Stomach smooth muscle (tissue), 2 donors: ENCODE results near the gene SMIM21.

ENCODE experiments used
- H3K27ac ChIP-seq: one replicate; pipeline ENCODE4 v1.7.0; 2013; ENCODE audit warnings: mild to moderate bottlenecking, low read length, inconsistent platforms
- H3K27me3 ChIP-seq, 2 donors: one replicate each; pipeline ENCODE4 v1.7.0; 2013; ENCODE audit warnings: low read length in 2 of 2; ENCODE audit not compliant: insufficient read depth in 2 of 2, control insufficient read depth in 1 of 2
- H3K36me3 ChIP-seq, 2 donors: one replicate each; pipeline ENCODE4 v1.7.0; 2013; ENCODE audit warnings: low read length in 2 of 2; ENCODE audit not compliant: control insufficient read depth in 2 of 2, insufficient read depth in 2 of 2
- H3K4me1 ChIP-seq: one replicate; pipeline ENCODE4 v1.7.0; 2013; ENCODE audit warnings: low read length; ENCODE audit not compliant: control insufficient read depth, insufficient read depth
- H3K4me3 ChIP-seq, 2 donors: one replicate each; pipeline ENCODE4 v1.7.0; 2013; ENCODE audit warnings: low read length in 2 of 2
- H3K9ac ChIP-seq, 2 donors: one replicate each; pipeline ENCODE4 v1.7.0; 2013; ENCODE audit warnings: low read length in 2 of 2, mild to moderate bottlenecking in 1 of 2
- H3K9me3 ChIP-seq, 2 donors: one replicate each; pipeline ENCODE4 v1.7.0; 2013; ENCODE audit warnings: low read length in 2 of 2; ENCODE audit not compliant: control insufficient read depth in 2 of 2
- donor health status: healthy.
- donor health status: Pancreatic carcinoma.

The SMIM21 gene

DNA sequence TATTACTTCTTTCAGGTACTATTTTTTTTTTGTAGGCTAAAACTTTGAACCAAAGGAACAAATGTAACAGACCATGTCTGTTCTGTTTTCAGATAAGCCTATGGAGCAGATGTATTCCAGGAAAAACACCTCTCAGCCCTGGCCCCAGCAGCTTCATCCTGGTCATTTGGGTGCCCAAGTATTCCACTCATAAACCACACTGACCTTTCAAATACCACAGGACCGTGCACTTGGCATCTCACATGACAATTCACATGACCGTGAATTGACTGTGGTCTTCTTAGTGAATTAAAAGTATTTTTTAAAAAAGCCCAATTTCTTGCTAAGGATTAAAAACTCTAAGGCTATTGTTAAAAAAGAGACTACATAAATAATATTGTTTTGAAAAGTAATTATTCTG lies 50.2 kb downstream of the SMIM21 start:
- H3K36me3 ChIP-seq: no peaks in the 10 kb centered on the region
- no peaks in the 10 kb centered on the region for H3K4me1 ChIP-seq
- no peak overlapping the region for H3K9ac ChIP-seq
- no peak overlapping the region for H3K27ac ChIP-seq
- H3K4me3 ChIP-seq: no peak overlapping the region
- H3K27me3 ChIP-seq: no peaks in the 10 kb centered on the region
- peaks cover 0 to 3% of the 10 kb centered on the region in 2 donors for H3K9me3 ChIP-seq

DNA sequence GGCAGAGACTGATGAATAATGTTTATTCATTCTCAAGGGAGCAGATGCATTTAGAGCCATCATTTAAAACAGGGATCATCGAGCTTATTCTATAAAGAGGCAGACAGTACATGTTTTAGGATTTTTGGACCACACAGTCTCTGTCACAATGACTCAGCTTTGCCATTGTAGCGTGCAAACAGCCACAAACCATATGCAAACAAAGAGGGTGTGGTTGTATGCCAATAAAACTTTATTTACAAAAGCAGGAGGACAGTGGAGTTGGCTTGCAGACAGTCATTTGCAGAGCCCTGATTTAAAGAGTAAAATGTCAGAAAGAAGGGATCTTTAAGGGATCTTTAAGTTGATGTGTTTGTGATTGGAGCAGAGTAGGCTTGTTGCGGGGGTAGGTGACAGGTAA lies 51.5 kb downstream of the SMIM21 start:
- Histone ChIP-seq H3K4me1 (no peaks in the 10 kb centered on the region), H3K9ac (no peak overlapping the region), H3K36me3 (no peaks in the 10 kb centered on the region), H3K9me3 (peaks cover 0 to 3% of the 10 kb centered on the region in 2 donors), H3K27ac (no peak overlapping the region), H3K4me3 (no peak overlapping the region), H3K27me3 (peaks cover 0 to 2% of the 10 kb centered on the region in 2 donors)

DNA sequence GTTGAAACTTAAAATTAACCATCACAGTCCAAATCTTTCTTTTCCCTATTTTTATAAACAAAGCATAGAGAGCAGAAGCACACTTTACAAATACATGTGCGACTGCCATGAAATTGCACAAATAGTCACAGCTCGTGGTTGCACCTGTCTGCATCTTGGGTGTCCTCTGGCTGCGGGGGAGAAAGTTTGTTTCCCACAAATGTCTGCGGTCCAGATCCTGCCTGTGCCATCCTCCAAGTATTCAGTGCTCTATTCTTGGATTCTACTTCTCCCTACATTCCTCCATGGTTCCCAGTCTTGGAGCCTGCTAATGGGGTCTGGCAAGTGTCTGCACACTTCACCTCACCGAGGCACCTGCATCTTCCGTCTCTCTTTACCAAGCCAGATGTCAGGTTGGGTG lies 52.2 kb downstream of the SMIM21 start:
- no peaks in the 10 kb centered on the region for H3K4me1 ChIP-seq
- peaks cover 0 to 3% of the 10 kb centered on the region in 2 donors for H3K9me3 ChIP-seq
- H3K36me3 ChIP-seq: no peaks in the 10 kb centered on the region
- H3K27me3 ChIP-seq: peaks cover 0 to 2% of the 10 kb centered on the region in 2 donors
- no peak overlapping the region for H3K9ac ChIP-seq
- no peak overlapping the region for H3K27ac ChIP-seq
- no peak overlapping the region for H3K4me3 ChIP-seq

DNA sequence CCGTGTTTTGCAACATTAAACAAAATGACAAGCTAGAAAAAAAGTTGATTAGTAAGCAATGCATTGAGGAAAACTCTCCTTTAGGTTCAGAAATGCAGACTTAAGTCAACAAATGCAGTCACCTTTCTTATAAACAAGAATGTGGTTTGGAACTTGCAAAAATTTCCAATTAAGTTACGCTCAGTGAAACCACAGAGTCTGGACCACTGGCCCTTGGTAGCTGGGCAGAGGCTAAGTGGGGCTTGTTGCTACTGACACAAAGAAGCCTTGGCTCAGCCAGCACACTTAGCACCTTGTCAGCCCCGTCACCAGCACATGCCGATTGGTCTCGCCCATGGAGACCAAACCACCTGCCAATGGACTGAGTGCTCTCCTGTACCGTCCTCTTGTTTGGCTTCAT lies 53.0 kb downstream of the SMIM21 start:
- Histone ChIP-seq H3K36me3 (no peaks in the 10 kb centered on the region), H3K27me3 (peaks cover 0 to 2% of the 10 kb centered on the region in 2 donors), H3K4me1 (no peaks in the 10 kb centered on the region), H3K9ac (no peak overlapping the region), H3K9me3 (peaks cover 0 to 3% of the 10 kb centered on the region in 2 donors), H3K27ac (no peak overlapping the region), H3K4me3 (no peak overlapping the region)

DNA sequence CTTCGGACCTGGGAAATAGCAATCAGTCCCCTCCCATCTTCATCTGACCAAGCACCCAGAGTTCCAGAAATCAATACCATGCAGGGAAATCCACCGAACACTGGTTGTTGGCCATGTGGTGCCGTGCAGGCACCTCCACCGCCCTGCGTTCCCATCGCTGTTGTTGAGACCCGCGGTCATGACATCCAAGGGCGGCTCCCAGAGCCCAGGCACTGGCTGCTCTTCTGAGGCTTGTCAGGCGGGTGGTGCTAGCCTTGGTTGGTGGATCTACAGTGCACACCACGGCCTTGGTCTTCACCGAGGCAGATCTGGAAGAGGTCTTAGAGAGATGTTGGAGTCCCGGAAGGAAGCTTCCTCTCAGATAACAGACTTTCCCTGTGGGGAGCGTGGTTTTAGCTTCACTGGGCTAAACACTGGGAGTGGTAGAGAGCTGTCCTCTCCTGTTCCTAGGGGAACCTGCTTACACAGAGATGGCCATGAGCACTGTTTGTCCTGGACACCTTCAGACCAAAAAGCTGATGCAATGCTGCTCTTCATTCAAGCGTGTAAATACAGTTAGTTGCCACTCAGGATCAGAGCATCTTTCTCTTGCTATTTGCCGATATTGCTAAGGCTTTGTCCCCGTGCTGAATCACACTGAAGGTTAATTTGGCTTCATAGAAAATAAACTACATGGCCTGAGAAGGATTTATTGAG lies 58.3 kb downstream of the SMIM21 start:
- H3K27ac ChIP-seq: no peak overlapping the region
- H3K9ac ChIP-seq: no peak overlapping the region
- H3K4me1 ChIP-seq: no peaks in the 10 kb centered on the region
- H3K27me3 ChIP-seq: peaks cover 2 to 7% of the 10 kb centered on the region in 2 donors
- H3K36me3 ChIP-seq: no peaks in the 10 kb centered on the region
- H3K9me3 ChIP-seq: peaks cover 0 to 3% of the 10 kb centered on the region in 2 donors
- no peak overlapping the region for H3K4me3 ChIP-seq

DNA sequence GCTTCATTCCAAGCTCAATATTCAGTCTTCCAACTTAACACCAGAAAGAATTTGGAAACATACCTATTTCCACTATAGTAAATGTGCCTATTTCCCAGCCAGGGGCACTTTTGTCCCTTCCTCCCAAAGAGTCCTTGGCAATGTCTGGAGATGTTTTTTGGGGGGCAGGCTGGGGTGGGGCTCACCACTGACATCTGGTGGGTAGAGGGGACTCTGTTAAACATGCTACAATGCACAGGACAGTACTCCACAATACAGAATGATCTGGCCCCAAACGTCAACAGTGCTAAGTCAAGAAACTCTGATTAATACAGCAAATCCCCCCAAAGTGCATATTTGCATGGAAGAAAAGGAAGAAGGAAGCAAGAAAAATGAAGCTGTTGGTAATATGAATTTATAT lies 61.7 kb downstream of the SMIM21 start:
- no peaks in the 10 kb centered on the region for H3K4me1 ChIP-seq
- peaks cover 2 to 5% of the 10 kb centered on the region in 2 donors for H3K27me3 ChIP-seq
- H3K9ac ChIP-seq: no peak overlapping the region
- no peak overlapping the region for H3K4me3 ChIP-seq
- H3K36me3 ChIP-seq: no peaks in the 10 kb centered on the region
- H3K27ac ChIP-seq: no peak overlapping the region
- no peaks in the 10 kb centered on the region for H3K9me3 ChIP-seq

DNA sequence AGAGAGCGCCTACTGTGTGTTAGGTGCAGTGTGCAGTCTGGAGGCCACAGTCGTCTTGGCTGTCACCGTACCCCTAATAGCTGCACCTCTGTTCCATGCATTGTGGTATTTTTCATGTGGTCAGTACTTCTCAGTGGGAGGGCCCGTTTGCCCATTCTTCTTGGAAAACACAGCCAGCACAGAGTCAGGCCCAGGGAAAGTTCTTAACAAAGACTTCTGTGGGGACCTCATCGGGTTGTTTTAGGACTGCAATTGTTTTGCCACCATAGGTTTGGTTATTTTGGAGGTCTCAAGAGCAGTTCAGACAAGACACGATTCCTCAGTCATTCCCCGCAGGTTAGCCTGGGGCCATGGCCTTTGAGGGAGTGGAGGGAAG lies 62.3 kb downstream of the SMIM21 start:
- H3K4me1 ChIP-seq: no peaks in the 10 kb centered on the region
- no peak overlapping the region for H3K27ac ChIP-seq
- no peaks in the 10 kb centered on the region for H3K9me3 ChIP-seq
- peaks cover 4 to 5% of the 10 kb centered on the region in 2 donors for H3K27me3 ChIP-seq
- H3K36me3 ChIP-seq: no peaks in the 10 kb centered on the region
- no peak overlapping the region for H3K4me3 ChIP-seq
- H3K9ac ChIP-seq: no peak overlapping the region

DNA sequence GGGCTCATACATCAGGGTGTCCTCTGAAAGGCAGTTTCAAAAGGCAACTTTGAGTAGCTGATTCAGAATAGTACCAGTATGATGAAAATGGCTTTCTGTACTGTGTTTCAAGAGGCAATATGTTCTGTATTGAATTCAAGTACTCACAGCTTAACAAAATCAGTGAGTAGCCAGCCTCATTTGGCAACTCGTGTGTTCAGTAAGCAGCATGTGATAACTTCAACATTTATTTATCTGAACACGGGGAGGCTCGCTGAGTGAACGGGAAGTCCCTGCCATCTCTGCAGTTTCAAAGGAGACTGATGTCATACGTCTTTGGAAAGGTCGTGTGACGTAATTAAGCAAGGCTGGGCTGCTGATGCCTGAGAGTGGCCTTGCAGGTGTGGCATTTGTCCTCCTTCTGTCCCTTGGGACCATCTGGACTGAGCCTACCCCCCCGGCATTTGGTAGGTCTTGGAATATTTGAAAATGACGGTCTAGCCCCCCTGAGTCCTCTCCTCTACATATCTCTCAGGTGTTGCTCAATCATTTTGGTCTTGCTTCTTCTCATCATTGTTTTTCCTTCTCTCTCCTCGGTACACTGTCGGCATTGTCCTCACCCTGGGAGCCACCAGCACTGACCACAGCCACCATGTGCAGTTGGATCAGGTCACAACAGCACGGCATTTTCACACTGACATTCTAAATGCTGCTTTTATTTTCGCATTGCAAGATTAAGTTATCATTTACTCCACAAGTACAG lies 62.8 kb downstream of the SMIM21 start:
- H3K36me3 ChIP-seq: no peaks in the 10 kb centered on the region
- H3K27ac ChIP-seq: no peak overlapping the region
- H3K4me1 ChIP-seq: no peaks in the 10 kb centered on the region
- H3K4me3 ChIP-seq: no peak overlapping the region
- no peaks in the 10 kb centered on the region for H3K9me3 ChIP-seq
- H3K9ac ChIP-seq: no peak overlapping the region
- peaks cover 5 to 8% of the 10 kb centered on the region in 2 donors for H3K27me3 ChIP-seq

DNA sequence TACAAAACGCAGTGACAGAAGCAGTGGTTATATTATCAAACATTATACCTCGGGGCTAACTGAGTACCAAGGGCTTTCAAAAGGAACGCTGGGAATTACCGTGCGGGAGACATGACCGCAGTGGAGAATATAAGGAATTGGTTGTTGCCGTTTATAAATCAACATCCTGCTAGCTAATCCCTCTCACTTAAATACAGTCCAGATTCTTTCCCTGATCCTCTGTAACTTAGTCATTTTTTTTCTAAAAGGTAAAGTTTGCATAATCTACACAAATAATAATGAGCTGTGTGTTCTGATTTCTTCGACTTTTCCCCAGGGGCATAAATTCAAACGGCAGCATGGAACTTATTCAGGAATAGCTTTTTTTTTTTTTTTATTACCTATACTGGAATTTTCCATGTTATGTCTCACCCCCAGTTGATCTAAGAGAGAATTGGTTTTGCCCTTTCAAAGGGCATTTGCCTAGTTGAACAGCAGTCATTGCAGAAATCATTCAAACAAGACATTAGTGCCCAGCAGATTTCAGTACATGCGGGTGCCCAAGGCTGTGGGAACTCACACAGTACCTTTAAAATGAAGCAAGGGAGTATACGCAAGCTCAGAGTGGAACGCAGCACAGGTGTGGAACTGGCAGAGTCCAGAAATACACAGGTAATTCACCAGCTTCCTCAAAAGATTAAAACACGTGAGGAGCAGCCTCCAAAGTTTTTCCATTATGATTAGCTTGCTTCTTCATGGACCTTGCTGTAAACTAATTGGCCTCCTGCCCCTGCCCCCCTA lies 63.9 kb downstream of the SMIM21 start:
- Histone ChIP-seq H3K9ac (no peak overlapping the region), H3K9me3 (no peaks in the 10 kb centered on the region), H3K4me1 (no peaks in the 10 kb centered on the region), H3K27ac (no peak overlapping the region), H3K36me3 (no peaks in the 10 kb centered on the region), H3K27me3 (peaks cover 6 to 8% of the 10 kb centered on the region in 2 donors), H3K4me3 (no peak overlapping the region)

DNA sequence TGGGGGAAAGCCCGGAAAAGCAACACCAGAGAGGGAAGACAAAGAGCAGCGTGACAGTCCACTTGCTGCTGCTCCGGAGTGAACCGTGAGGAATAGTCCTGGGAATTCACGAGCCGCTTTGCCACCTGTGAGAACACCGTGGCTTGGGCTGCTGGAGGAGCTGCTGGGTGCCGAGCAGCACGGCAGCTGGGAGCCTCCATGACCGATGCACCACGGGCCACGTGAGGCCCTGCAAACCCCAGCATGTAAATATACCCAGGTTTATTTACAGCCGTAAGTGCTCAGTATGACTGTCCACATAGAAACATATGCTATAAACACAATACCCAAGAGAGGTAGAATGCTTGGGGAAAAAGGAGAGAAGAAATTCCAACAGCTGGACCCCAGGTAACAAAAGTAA lies 65.1 kb downstream of the SMIM21 start:
- no peaks in the 10 kb centered on the region for H3K9me3 ChIP-seq

More for the DNA sequence above, 65.1 kb downstream of the SMIM21 start:
- Histone ChIP-seq H3K9ac (no peak overlapping the region), H3K27ac (no peak overlapping the region), H3K36me3 (no peaks in the 10 kb centered on the region), H3K4me1 (no peaks in the 10 kb centered on the region), H3K27me3 (peaks cover 4 to 8% of the 10 kb centered on the region in 2 donors), H3K4me3 (no peak overlapping the region)
